CD4-positive, alpha-beta T cell (primary cell): Measurements from ENCODE around the gene VILL. TPM values are rescaled to one million over a fixed set of nuclear protein-coding genes. Genes with fewer than 3 reads are reported as not detected.

Experiments
- ATAC-seq: fragments of 200-7000 bp; cut with Tn5 transposase; one replicate; pipeline ENCODE4 v1.10.0; 2022; ENCODE audit warnings: mild to moderate bottlenecking; ENCODE audit not compliant: poor library complexity
- CTCF ChIA-PET: fragments of 350-600 bp; sonication (Branson Sonifier 250); formaldehyde crosslinking; loops from one replicate; lab custom pipeline; 2021; ENCODE audit warnings: antibody characterized with exemption, inconsistent platforms; lab: Charles Lee
- POLR2A ChIA-PET: fragments of 350-600 bp; sonication (Branson Sonifier 250); formaldehyde crosslinking; loops from one replicate; lab custom pipeline; 2021; ENCODE audit warnings: antibody characterized with exemption, inconsistent platforms; lab: Charles Lee
- DNase-seq, 14 experiments: peaks; one replicate each; pipeline ENCODE4 v3.0.0-alpha.2; 2013 to 2020; ENCODE audit warnings: mixed read lengths in 2 of 14
- H3K27ac ChIP-seq, 2 donors: one replicate each; pipeline versions ENCODE4 v1.5.1 to v1.7.0; 2013; ENCODE audit warnings: low read length in 2 of 2, low read depth in 1 of 2, mild to moderate bottlenecking in 1 of 2
- H3K27me3 ChIP-seq, 2 experiments: 1 replicate in 1 of 2; 2 replicates in 1 of 2; pipeline versions ENCODE4 v1.6.1 to v1.7.0; 2013; ENCODE audit warnings: low read length in 2 of 2, control low read depth in 1 of 2, mild to moderate bottlenecking in 1 of 2, moderate library complexity in 1 of 2; ENCODE audit not compliant: insufficient read depth in 2 of 2, control insufficient read depth in 1 of 2
- H3K36me3 ChIP-seq: one replicate; pipeline ENCODE4 v1.6.1; 2013; ENCODE audit warnings: low read length, control low read depth; ENCODE audit not compliant: insufficient read depth
- H3K4me1 ChIP-seq: one replicate; pipeline ENCODE4 v1.6.1; 2013; ENCODE audit warnings: low read length, control low read depth; ENCODE audit not compliant: insufficient read depth
- H3K4me3 ChIP-seq: one replicate; pipeline ENCODE4 v1.5.1; 2013; ENCODE audit warnings: mild to moderate bottlenecking, low read length, moderate library complexity
- H3K9me3 ChIP-seq, 2 experiments: 1 replicate in 1 of 2; 2 replicates in 1 of 2; pipeline versions ENCODE4 v1.6.1 to v1.7.0; 2013; ENCODE audit warnings: low read length in 2 of 2, mild to moderate bottlenecking in 2 of 2, control low read depth in 1 of 2, moderate library complexity in 1 of 2; ENCODE audit not compliant: control insufficient read depth in 1 of 2, insufficient read depth in 1 of 2
- H3K27ac Mint-ChIP-seq: one replicate; pipeline ENCODE4 v1.8.0; 2020; ENCODE audit warnings: mixed read lengths
- H3K27me3 Mint-ChIP-seq: one replicate; pipeline ENCODE4 v1.8.0; 2021; ENCODE audit warnings: mixed read lengths
- H3K36me3 Mint-ChIP-seq: one replicate; pipeline ENCODE4 v1.8.0; 2021; ENCODE audit warnings: low read depth, mixed read lengths
- H3K4me1 Mint-ChIP-seq: one replicate; pipeline ENCODE4 v1.8.0; 2021; ENCODE audit warnings: low read depth, mixed read lengths
- H3K4me3 Mint-ChIP-seq: one replicate; pipeline ENCODE4 v1.8.0; 2020; ENCODE audit warnings: mild to moderate bottlenecking, mixed read lengths
- H3K9me3 Mint-ChIP-seq: one replicate; pipeline ENCODE4 v1.8.0; 2020; ENCODE audit warnings: mixed read lengths
- intact Hi-C, 2 experiments: fragments of 100-400 bp; cut with DNase I in 1 of 2; cut with micrococcal nuclease in 1 of 2; formaldehyde crosslinking; loops; one replicate each; pipeline versions ENCODE4 v1.15.1 to v1.9.0; 2023 to 2025; cut with DNase I, micrococcal nuclease
- total RNA-seq, 174 experiments: library from RNA in 2 of 174; stranded (reverse) in 2 of 174; gene quantifications; one replicate each; pipeline ENCODE4 v1.2.3 and lab custom pipeline; 2021 to 2026
- TF ChIP-seq, protein P1 (sequence below): fragments of 200-600 bp; IDR thresholded peaks from one replicate; pipeline ENCODE4 v1.8.0; 2022; ENCODE audit warnings: antibody characterized with exemption, mild to moderate bottlenecking

VILL gene
- total RNA-seq, 2 experiments from 2014 or later = 23.2 to 24.4 TPM

DNA sequence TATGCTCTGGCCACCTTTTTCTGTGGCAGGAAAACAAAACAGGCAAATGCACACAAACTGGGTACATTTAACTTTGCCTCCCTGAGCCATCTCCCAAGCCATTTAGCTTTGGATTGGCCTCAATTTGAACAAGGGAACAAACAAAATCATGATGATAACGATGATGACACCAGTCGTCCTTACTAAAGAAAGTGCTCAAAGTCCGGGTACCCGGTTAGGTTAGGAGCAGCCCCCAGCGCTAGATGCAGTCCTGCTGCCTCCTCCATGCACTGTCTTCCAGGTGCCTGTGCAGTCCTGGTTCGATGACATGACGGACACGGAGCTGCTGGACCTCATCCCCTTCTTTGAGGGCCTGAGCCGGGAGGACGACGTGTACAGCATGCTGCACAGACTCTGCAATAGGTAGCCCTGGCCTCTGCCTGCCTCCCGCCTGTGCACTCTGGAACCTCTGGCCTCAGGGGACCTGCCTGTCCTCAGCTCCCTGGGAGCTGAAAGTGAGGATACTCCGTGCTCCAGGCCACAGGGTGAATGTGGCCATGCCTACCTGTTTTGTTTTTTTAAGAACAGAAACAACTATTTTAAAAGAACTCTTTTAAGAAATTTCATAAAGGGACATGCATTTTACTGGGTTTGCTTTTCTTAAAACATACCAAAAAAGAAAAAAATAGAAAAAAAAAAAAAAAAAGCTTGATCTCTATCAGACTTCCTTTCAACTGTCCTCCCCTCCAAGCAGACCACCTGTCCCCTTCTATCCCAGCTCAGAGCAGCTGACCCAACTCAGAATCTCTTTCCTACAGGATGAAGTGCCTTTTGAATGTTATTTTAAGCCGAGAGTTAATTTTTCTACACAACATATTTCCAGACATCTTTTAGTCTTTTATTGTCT, 9.9 kb upstream of the VILL start:
- no peak overlapping the region for H3K27ac Mint-ChIP-seq
- H3K27me3 ChIP-seq = no peaks in the 10 kb centered on the region
- CTCF ChIA-PET = interaction anchor here (0.7 to 2.2 kb wide), 3 partner anchors 16 to 499 kb away, joined by 3 to 4 read pairs (median 3); no protein-coding TSS in a partner anchor
- TF ChIP-seq, protein P1, sequence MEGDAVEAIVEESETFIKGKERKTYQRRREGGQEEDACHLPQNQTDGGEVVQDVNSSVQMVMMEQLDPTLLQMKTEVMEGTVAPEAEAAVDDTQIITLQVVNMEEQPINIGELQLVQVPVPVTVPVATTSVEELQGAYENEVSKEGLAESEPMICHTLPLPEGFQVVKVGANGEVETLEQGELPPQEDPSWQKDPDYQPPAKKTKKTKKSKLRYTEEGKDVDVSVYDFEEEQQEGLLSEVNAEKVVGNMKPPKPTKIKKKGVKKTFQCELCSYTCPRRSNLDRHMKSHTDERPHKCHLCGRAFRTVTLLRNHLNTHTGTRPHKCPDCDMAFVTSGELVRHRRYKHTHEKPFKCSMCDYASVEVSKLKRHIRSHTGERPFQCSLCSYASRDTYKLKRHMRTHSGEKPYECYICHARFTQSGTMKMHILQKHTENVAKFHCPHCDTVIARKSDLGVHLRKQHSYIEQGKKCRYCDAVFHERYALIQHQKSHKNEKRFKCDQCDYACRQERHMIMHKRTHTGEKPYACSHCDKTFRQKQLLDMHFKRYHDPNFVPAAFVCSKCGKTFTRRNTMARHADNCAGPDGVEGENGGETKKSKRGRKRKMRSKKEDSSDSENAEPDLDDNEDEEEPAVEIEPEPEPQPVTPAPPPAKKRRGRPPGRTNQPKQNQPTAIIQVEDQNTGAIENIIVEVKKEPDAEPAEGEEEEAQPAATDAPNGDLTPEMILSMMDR = no peak
- DNase-seq (no peak), ATAC-seq (no peak)
- H3K4me3 Mint-ChIP-seq = no peak overlapping the region
- H3K4me1 Mint-ChIP-seq = no peaks in the 10 kb centered on the region
- H3K4me1 ChIP-seq = no peaks in the 10 kb centered on the region
- intact Hi-C loops = no loop called here
- H3K36me3 Mint-ChIP-seq = no peaks in the 10 kb centered on the region
- no peaks in the 10 kb centered on the region for H3K36me3 ChIP-seq
- H3K9me3 Mint-ChIP-seq = no peaks in the 10 kb centered on the region
- H3K27me3 Mint-ChIP-seq = no peaks in the 10 kb centered on the region
- no peak overlapping the region for H3K27ac ChIP-seq
- no peaks in the 10 kb centered on the region for H3K9me3 ChIP-seq
- POLR2A ChIA-PET = interaction anchor here (0.8 to 1.1 kb wide), 2 partner anchors 16 to 185 kb away, joined by 3 to 4 read pairs; partner anchors contain the start of gene OXSR1
- no peak overlapping the region for H3K4me3 ChIP-seq

DNA sequence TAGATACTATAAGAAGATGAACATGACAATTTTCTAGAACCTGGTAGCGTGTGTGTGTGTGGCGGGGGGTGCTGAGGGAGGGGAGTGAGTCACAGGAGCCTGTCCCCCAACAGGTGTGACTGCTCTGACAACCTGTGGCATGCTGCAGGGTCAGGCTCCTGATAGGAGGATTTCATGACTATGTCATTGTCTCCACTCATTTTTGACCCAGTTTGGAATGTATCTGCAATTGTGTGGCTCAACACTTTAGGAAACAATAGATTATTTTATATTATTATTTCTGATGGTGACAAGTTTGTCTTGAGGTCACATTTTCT, 9.3 kb upstream of the VILL start:
- no peaks in the 10 kb centered on the region for H3K27me3 Mint-ChIP-seq
- ChIA-PET CTCF (interaction anchor here (1.2 to 2.2 kb wide), 2 partner anchors 16 to 498 kb away, joined by 3 to 4 read pairs; no protein-coding TSS in a partner anchor), POLR2A (no interaction called here)
- H3K4me3 Mint-ChIP-seq = no peak overlapping the region
- intact Hi-C loops = no loop called here
- DNase-seq (no peak), ATAC-seq (no peak)
- no peaks in the 10 kb centered on the region for H3K36me3 ChIP-seq
- no peak overlapping the region for H3K27ac ChIP-seq
- H3K27ac Mint-ChIP-seq = no peak overlapping the region
- H3K36me3 Mint-ChIP-seq = no peaks in the 10 kb centered on the region
- no peaks in the 10 kb centered on the region for H3K27me3 ChIP-seq
- H3K9me3 ChIP-seq = no peaks in the 10 kb centered on the region
- H3K4me1 Mint-ChIP-seq = no peaks in the 10 kb centered on the region
- H3K9me3 Mint-ChIP-seq = no peaks in the 10 kb centered on the region
- no peaks in the 10 kb centered on the region for H3K4me1 ChIP-seq
- TF ChIP-seq, protein P1 = no peak
- H3K4me3 ChIP-seq = no peak overlapping the region

DNA sequence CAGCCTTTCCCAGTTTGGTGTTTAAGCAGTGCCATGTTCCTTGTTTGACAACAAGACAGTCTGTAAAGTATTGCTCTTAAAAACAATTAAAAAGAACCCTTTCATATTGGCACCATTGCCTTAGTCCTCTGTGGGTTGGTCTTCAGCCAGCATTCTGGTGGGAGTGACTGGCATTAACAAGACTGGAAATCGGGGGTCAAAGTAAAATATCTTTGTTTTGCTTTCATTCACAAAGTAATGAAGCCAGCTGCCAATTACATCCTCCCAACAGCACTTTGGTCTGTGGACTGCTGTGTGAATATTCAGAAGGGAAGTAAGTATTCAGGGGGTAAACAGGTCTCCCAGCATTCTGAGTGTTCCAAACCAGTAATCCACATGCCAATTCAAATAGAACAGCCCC, 8.3 kb upstream of the VILL start:
- Mint-ChIP-seq H3K36me3 (no peaks in the 10 kb centered on the region), H3K4me1 (no peaks in the 10 kb centered on the region), H3K27ac (no peak overlapping the region), H3K4me3 (no peak overlapping the region), H3K9me3 (no peaks in the 10 kb centered on the region), H3K27me3 (no peaks in the 10 kb centered on the region)
- peaks cover under 1% of the 10 kb centered on the region for H3K4me1 ChIP-seq
- H3K9me3 ChIP-seq = no peaks in the 10 kb centered on the region
- H3K36me3 ChIP-seq = no peaks in the 10 kb centered on the region
- TF ChIP-seq, protein P1 = no peak
- no peak overlapping the region for H3K27ac ChIP-seq
- ChIA-PET POLR2A (no interaction called here), CTCF (no interaction called here)
- H3K27me3 ChIP-seq = no peaks in the 10 kb centered on the region
- no peak for ATAC-seq
- DNase-seq = no peak
- H3K4me3 ChIP-seq = no peak overlapping the region
- intact Hi-C loops = no loop called here
